Measurements from ENCODE around the gene CLRN3.

The CLRN3 gene

DNA sequence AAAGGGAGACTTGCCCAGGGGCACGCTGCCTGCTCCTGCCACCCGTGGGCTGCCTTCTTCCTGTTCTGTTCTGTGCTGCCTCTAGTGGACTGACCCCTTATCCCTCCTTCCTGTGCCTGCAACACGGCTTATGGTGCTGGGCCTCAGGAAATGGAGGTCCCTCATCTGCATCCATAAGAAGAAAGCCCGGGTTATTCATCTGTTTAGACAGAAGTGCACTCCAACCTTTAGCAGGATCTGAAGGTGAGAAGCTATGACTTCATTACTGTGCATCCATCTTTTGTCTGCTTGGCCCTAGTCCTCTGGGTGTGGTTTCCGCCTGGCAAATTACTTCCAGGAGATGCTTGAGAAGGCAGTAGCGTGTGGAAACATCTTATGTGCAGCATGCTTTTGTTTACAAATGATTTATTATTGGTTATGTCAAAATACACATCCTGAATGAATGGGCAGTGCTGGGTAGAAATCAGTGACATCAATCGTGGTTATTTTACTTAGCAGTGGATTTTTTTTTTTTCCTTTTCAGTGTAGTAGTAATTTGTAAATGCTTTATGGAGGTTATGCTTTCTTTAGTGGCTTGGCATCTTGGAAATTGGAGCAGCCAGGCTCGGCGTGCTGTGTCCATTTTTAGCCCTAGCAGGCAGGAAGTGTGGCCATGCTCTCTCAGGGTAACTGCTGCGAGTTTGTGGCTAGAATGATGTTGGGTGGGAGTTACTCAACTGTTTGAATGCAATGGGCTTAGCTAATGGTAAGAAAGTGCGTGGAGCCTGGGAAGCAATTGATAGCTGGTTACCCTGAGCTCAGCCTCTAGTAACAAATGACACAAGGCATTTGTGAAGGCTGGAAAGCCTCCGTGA lies 26.9 kb upstream of the CLRN3 start:
- no peak overlapping the region for H3K4me3 ChIP-seq (ENCODE audit: low read depth, low read length)
- 0 out of 2 replicates have a peak, but pooled peaks have one; percentile 19 for TF ChIP-seq CTCF (IDR thresholded peaks at IDR 0.05; ENCODE audit: borderline replicate concordance, insufficient read depth, low read depth, low read length)

- no peak overlapping the region for H3K4me3 ChIP-seq (ENCODE audit: low read depth, low read length)
- TF ChIP-seq CTCF (IDR thresholded peaks at IDR 0.05; ENCODE audit: borderline replicate concordance, insufficient read depth, low read depth, low read length): no peak
Measured at GRCh38 chr10:127918572-127918971, 25.8 kb upstream of the CLRN3 start.

DNA sequence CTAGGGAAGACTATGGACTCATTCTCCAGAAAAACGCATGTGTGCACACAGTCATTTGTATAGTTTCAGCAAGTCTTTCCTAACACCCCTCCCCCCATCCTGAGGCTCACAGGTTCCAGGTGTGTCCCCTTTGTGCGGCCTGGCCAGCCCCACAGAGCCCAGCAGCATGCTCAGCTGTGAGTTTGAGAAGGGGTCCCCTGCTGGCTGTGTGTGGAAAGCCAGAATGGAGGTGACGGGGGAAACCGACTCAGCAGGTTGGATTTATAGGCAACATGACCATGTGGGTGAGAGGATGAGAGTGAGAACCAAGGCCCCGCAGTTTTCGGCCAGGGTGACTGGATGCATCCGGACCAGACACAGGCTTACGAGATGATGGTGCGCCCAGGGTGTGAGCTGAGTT lies 24.1 kb upstream of the CLRN3 start:
- H3K4me3 ChIP-seq (ENCODE audit: low read depth, low read length): no peak overlapping the region
- no peak for TF ChIP-seq CTCF (IDR thresholded peaks at IDR 0.05; ENCODE audit: borderline replicate concordance, insufficient read depth, low read depth, low read length)

GRCh38 chr10:127915324-127915723 lies 22.6 kb upstream of the CLRN3 start:
- no peak for TF ChIP-seq CTCF (IDR thresholded peaks at IDR 0.05; ENCODE audit: borderline replicate concordance, insufficient read depth, low read depth, low read length)
- no peak overlapping the region for H3K4me3 ChIP-seq (ENCODE audit: low read depth, low read length)

DNA sequence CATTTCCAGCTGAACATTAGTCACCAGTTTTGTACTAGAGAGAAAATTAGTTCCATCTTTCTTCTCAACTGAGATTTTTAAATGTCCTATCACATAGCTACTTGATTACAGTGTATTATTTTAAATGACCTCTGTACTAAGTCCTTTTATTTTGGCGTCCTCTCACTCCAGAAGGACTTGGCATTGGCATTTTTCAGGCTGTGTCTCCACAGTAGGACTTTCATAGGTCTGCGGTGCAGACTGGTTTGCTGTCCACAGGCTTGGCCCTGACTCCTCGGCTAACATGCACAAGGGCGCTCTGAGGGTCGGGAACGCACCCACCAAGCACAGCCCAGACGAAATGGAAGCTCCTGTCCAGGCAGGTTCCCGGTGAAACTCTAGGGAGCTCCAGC lies 20.6 kb upstream of the CLRN3 start:
- TF ChIP-seq CTCF (IDR thresholded peaks at IDR 0.05; ENCODE audit: borderline replicate concordance, insufficient read depth, low read depth, low read length): no peak
- no peak overlapping the region for H3K4me3 ChIP-seq (ENCODE audit: low read depth, low read length)

GRCh38 chr10:127912607-127913367 lies 20.0 kb upstream of the CLRN3 start:
- no peak overlapping the region for H3K4me3 ChIP-seq (ENCODE audit: low read depth, low read length)
- TF ChIP-seq CTCF (IDR thresholded peaks at IDR 0.05; ENCODE audit: borderline replicate concordance, insufficient read depth, low read depth, low read length): no peak

All from GM12875 (cell line).